ENCODE data around the gene NRXN3. TPM values are rescaled to one million over a fixed set of nuclear protein-coding genes. Genes with fewer than 3 reads are reported as not detected.
A peak's percentile ranks its signal among the peaks of the same experiment; 100 is the strongest.

Gene NRXN3
- total RNA-seq, 1 donor from 2014 or later = 11.4 TPM

DNA sequence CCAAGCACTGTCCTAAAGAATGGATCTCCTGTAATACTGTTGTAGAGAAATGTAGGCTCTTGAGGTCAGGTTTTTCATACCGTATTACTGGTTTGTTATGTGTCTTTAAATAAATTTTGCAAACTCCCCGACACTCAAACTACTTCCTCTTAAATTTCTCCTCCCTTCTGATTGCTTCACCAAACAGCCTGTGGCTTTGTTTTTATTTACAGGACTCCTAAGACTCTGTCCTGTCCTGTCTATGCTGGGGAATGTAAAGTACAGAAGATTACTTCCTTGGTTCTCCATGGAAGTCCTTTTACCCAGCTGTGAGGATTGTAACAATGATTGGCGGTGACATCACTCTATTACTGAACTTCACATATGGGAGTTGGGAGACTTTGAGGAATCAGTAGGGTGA lies 1167.6 kb downstream of the NRXN3 start:
- Mint-ChIP-seq H3K9me3 (peaks cover 3% of the 10 kb centered on the region), H3K4me3 (no peak overlapping the region), H3K4me1 (peaks cover 12% of the 10 kb centered on the region), H3K27ac (no peak overlapping the region), H3K27me3 (ENCODE audit: low read depth) (no peaks in the 10 kb centered on the region), H3K36me3 (no peaks in the 10 kb centered on the region)
- DNase-seq (ENCODE audit: low spot score in 2 of 2, unreplicated experiment in 2 of 2) = no peak
- TF ChIP-seq, protein P1, sequence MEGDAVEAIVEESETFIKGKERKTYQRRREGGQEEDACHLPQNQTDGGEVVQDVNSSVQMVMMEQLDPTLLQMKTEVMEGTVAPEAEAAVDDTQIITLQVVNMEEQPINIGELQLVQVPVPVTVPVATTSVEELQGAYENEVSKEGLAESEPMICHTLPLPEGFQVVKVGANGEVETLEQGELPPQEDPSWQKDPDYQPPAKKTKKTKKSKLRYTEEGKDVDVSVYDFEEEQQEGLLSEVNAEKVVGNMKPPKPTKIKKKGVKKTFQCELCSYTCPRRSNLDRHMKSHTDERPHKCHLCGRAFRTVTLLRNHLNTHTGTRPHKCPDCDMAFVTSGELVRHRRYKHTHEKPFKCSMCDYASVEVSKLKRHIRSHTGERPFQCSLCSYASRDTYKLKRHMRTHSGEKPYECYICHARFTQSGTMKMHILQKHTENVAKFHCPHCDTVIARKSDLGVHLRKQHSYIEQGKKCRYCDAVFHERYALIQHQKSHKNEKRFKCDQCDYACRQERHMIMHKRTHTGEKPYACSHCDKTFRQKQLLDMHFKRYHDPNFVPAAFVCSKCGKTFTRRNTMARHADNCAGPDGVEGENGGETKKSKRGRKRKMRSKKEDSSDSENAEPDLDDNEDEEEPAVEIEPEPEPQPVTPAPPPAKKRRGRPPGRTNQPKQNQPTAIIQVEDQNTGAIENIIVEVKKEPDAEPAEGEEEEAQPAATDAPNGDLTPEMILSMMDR (IDR thresholded peaks at IDR 0.05; ENCODE audit: unreplicated experiment) = no peak

DNA sequence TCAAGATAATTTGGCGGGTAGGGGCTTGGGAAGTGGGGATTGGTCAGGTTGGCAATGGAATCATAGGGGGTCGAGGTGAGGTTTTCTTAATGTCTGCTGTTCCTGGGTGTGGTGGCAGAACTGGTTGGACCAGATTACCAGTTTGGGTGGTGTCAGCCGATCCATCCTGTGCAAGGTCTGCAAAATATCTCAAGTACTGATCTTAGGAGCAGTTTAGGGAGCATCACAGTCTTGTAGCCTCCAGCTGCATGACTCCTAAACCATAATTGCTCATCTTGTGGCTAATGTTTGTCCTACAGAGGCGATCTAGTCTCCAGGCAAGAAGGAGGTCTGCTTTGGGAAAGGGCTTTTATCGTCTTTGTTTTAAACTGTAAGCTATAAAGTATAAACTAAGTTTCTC lies 1172.8 kb downstream of the NRXN3 start:
- DNase-seq (ENCODE audit: low spot score in 2 of 2, unreplicated experiment in 2 of 2) = no peak
- H3K9me3 Mint-ChIP-seq = no peaks in the 10 kb centered on the region
- H3K36me3 Mint-ChIP-seq = no peaks in the 10 kb centered on the region
- H3K4me1 Mint-ChIP-seq = peaks cover 16% of the 10 kb centered on the region
- peak overlapping the region; percentile 0 for H3K27ac Mint-ChIP-seq
- TF ChIP-seq, protein P1 (IDR thresholded peaks at IDR 0.05; ENCODE audit: unreplicated experiment) = no peak
- H3K4me3 Mint-ChIP-seq = no peak overlapping the region
- no peaks in the 10 kb centered on the region for H3K27me3 Mint-ChIP-seq (ENCODE audit: low read depth)

DNA sequence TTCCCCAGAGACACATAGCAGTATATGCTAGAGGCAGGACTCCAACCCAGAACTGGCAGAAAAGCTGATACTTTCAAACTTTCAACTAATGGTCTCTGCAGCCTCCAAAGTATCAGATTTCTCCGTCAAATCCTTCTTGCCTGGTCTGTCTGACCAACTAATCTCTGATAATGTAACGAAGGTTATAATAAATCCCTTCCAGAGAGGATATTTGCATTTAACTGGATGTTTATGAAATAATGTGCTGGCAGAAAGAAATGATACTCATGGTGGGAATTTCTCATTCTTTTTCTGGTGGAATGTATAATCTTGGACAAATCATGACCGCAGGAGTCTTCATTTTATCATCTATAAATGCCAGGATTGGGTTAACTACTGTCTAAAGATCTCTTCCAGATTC lies 1180.8 kb downstream of the NRXN3 start:
- H3K27me3 Mint-ChIP-seq (ENCODE audit: low read depth) = no peaks in the 10 kb centered on the region
- no peaks in the 10 kb centered on the region for H3K9me3 Mint-ChIP-seq

DNA sequence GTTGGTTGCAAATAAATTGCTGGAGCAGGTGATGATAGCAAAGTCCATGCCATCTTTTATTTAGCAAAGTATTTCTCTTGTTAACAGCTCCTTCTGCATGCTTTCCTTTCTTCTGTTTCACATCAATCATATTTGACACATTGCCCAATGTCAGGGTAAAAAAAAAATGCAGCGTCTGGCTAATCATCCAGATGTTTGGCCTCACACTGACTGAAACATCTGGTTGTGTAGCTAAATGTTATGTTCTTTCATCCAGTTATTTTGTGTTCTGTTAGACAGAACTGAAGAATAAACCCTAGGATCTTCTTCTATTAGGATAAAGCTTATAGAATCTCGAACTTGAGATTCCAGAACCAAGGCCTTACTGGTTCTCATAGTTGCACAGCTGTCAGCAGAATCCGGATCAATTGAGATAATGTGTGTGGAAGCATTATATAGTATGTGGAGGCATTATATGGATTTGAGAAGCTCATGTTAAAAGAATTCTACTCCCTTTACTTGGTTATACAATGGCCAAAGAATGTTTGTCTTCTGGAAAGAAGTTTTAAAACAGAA lies 1182.0 kb downstream of the NRXN3 start:
- TF ChIP-seq, protein P1 (IDR thresholded peaks at IDR 0.05; ENCODE audit: unreplicated experiment) = no peak
- Mint-ChIP-seq H3K36me3 (no peaks in the 10 kb centered on the region), H3K4me1 (peaks cover 32% of the 10 kb centered on the region), H3K9me3 (no peaks in the 10 kb centered on the region), H3K4me3 (no peak overlapping the region), H3K27me3 (ENCODE audit: low read depth) (no peaks in the 10 kb centered on the region), H3K27ac (peak overlapping the region; percentile 7)
- no peak for DNase-seq (ENCODE audit: low spot score in 2 of 2, unreplicated experiment in 2 of 2)

More for the DNA sequence above, 1180.8 kb downstream of the NRXN3 start:
- Mint-ChIP-seq H3K4me1 (peaks cover 29% of the 10 kb centered on the region), H3K4me3 (no peak overlapping the region), H3K27ac (peak overlapping the region; percentile 9), H3K36me3 (no peaks in the 10 kb centered on the region)
- TF ChIP-seq, protein P1 (IDR thresholded peaks at IDR 0.05; ENCODE audit: unreplicated experiment) = no peak
- no peak for DNase-seq (ENCODE audit: low spot score in 2 of 2, unreplicated experiment in 2 of 2)

DNA sequence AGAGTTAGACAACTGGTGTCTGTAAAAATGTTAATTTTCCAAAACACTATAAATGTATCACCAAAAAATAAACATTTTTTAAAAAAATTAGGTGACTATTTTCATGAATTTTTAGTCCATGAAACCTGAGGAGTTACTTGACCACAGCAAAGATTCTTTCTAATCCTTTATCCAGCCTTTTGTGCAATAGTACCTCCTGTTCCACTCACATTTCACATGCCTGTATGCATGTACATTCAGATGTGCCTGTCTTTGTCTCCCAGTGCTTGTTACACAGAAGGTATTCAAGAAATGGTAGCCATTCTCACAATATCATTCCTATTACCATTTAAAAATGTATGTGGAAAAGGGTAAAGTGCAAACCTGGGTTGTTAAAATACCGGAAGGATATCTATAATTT lies 1184.2 kb downstream of the NRXN3 start:
- DNase-seq (ENCODE audit: low spot score in 2 of 2, unreplicated experiment in 2 of 2) = no peak
- Mint-ChIP-seq H3K4me1 (peaks cover 32% of the 10 kb centered on the region), H3K27ac (no peak overlapping the region), H3K27me3 (ENCODE audit: low read depth) (no peaks in the 10 kb centered on the region), H3K9me3 (no peaks in the 10 kb centered on the region), H3K36me3 (no peaks in the 10 kb centered on the region), H3K4me3 (no peak overlapping the region)
- TF ChIP-seq, protein P1 (IDR thresholded peaks at IDR 0.05; ENCODE audit: unreplicated experiment) = no peak

DNA sequence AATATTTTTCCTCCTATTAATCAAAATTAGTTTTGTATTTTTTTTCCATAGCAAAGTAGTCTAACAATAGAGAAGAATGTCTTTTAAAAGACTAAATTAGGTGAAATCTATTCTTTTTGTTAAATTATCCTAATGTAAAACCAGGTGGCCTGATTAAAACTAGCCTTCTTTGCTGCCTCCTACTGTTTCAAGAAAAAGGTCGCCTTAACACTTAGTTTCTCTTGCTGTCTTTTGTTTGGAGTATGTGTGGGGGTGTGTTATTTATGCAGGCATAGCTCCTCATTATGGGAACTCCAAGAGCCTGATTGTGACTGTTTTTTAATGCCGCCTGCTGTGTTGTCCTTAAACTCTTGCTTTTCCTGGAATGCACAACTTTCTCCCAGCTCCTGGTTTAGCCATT lies 1185.9 kb downstream of the NRXN3 start:
- H3K27me3 Mint-ChIP-seq (ENCODE audit: low read depth) = no peaks in the 10 kb centered on the region
- no peak overlapping the region for H3K27ac Mint-ChIP-seq
- H3K9me3 Mint-ChIP-seq = no peaks in the 10 kb centered on the region
- TF ChIP-seq, protein P1 (IDR thresholded peaks at IDR 0.05; ENCODE audit: unreplicated experiment) = no peak
- peaks cover 28% of the 10 kb centered on the region for H3K4me1 Mint-ChIP-seq
- H3K4me3 Mint-ChIP-seq = no peak overlapping the region
- H3K36me3 Mint-ChIP-seq = no peaks in the 10 kb centered on the region
- DNase-seq (ENCODE audit: low spot score in 2 of 2, unreplicated experiment in 2 of 2) = no peak

All from mesothelial cell of epicardium (in vitro differentiated cells).